A673 (cell line): ENCODE results near the gene ACTR6. TPM values are rescaled to one million over a fixed set of nuclear protein-coding genes. Genes with fewer than 3 reads are reported as not detected.
A peak's percentile ranks its signal among the peaks of the same experiment; 100 is the strongest.

Source experiments
- BruUV-seq: library from RNA; stranded (reverse); fragments of 400-500 nt; replicated peaks from 2 replicates; lab custom pipeline; 2021; lab: Mats Ljungman, UMichigan
- CTCF ChIA-PET: fragments of 300-600 bp; sonication (Branson Sonifier 250); formaldehyde crosslinking; loops from one replicate; lab custom pipeline; 2022; ENCODE audit warnings: antibody characterized with exemption; lab: Charles Lee
- POLR2A ChIA-PET: fragments of 300-600 bp; sonication (Branson Sonifier 250); formaldehyde crosslinking; loops from one replicate; lab custom pipeline; 2022; ENCODE audit warnings: antibody characterized with exemption; ENCODE audit not compliant: low non-redundant PET; lab: Charles Lee
- DNase-seq: peaks from one replicate; pipeline ENCODE4 v3.0.0-alpha.2; 2015; ENCODE audit warnings: low spot score
- H3K27ac ChIP-seq: fragments of 200-600 bp; sonication (generic); 2 replicates; pipeline ENCODE4 v1.5.1; 2016; ENCODE audit warnings: mixed run types, low read depth, mild to moderate bottlenecking, mixed read lengths, antibody characterized with exemption, low read length; ENCODE audit not compliant: poor library complexity, severe bottlenecking
- H3K27me3 ChIP-seq: fragments of 200-600 bp; sonication (generic); replicated peaks from 2 replicates; pipeline ENCODE4 v1.6.1; 2017; ENCODE audit warnings: mixed run types, low read depth, mild to moderate bottlenecking, mixed read lengths, antibody characterized with exemption, low read length; ENCODE audit not compliant: insufficient read depth, poor library complexity
- H3K36me3 ChIP-seq: fragments of 200-600 bp; sonication (generic); 2 replicates; pipeline ENCODE4 v1.6.1; 2016; ENCODE audit warnings: mixed run types, mild to moderate bottlenecking, mixed read lengths, antibody characterized with exemption, low read length; ENCODE audit not compliant: insufficient read depth, poor library complexity, severe bottlenecking
- H3K4me1 ChIP-seq: fragments of 200-600 bp; sonication (generic); 2 replicates; pipeline ENCODE4 v1.6.1; 2017; ENCODE audit warnings: mixed run types, mild to moderate bottlenecking, mixed read lengths, antibody characterized with exemption, low read length; ENCODE audit not compliant: insufficient read depth, poor library complexity, severe bottlenecking
- H3K4me3 ChIP-seq: fragments of 200-600 bp; sonication (generic); 2 replicates; pipeline ENCODE4 v1.5.1; 2016; ENCODE audit warnings: low read depth, mixed run types, mild to moderate bottlenecking, mixed read lengths, low read length; ENCODE audit not compliant: poor library complexity, severe bottlenecking
- H3K9me3 ChIP-seq: fragments of 200-600 bp; sonication (generic); 2 replicates; pipeline ENCODE4 v1.6.1; 2016; ENCODE audit warnings: mixed run types, low read depth, mild to moderate bottlenecking, mixed read lengths, antibody characterized with exemption, low read length; ENCODE audit not compliant: poor library complexity, severe bottlenecking
- CTCF ChIP-seq: fragments of 300-800, 200-600 bp; sonication (generic); conservative IDR thresholded peaks from 2 replicates; pipeline ENCODE4 v1.5.1; 2017; ENCODE audit warnings: low read depth, mild to moderate bottlenecking, antibody characterized with exemption, low read length, moderate library complexity, mixed read lengths
- EZH2 ChIP-seq: fragments of 200-600 bp; sonication (generic); IDR thresholded peaks from 2 replicates; pipeline ENCODE4 v1.6.1; 2017; ENCODE audit warnings: borderline replicate concordance, low read depth, mild to moderate bottlenecking, mixed read lengths, antibody characterized with exemption, low read length; ENCODE audit not compliant: poor library complexity, severe bottlenecking
- intact Hi-C: fragments of 100-400 bp; cut with micrococcal nuclease; formaldehyde crosslinking; loops from one replicate; pipeline ENCODE4 v1.10.0; 2022; ENCODE audit not compliant: unreplicated experiment
- total RNA-seq: library from RNA; stranded (reverse); gene quantifications from 2 replicates; pipeline ENCODE4 v1.2.3, GENCODE V29; 2021

ACTR6 gene
- total RNA-seq, 1 experiment from 2014 or later: 36.0 TPM

DNA sequence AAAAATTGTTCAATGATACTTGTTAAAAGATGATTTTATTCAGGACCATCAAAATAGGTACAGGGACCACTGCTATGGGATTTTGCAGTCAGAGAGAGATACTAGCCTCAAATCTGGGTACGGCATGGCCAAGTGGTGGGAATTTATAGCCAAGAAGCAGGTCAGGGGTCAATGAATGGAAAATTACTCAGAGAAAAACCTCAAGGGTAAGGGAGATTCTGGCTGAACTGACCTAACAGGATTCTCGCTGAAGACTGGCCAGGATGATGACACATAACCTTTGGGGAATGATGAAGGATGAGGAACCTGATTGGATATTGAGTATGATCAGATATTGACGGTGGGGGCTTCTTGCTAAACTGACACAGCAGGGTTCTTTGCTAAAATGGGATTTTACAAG is 33.6 kb downstream of the ACTR6 start:
- no peak overlapping the region for H3K27ac ChIP-seq
- no peaks in the 10 kb centered on the region for H3K4me1 ChIP-seq
- H3K27me3 ChIP-seq: no peaks in the 10 kb centered on the region
- TF ChIP-seq EZH2: no peak
- no peak for TF ChIP-seq CTCF
- BruUV-seq: no TSS peak
- no peak overlapping the region for H3K4me3 ChIP-seq
- DNase-seq: no peak
- no peaks in the 10 kb centered on the region for H3K36me3 ChIP-seq
- CTCF ChIA-PET: interaction anchor here (0.8 kb wide), 1 partner anchor 319 kb away, joined by 3 read pairs; no protein-coding TSS in a partner anchor
- no peaks in the 10 kb centered on the region for H3K9me3 ChIP-seq
- POLR2A ChIA-PET: no interaction called here
- intact Hi-C loops: loop anchor here (1.0 to 5.0 kb wide), 4 partner anchors 171 to 501 kb away; no protein-coding TSS in a partner anchor

DNA sequence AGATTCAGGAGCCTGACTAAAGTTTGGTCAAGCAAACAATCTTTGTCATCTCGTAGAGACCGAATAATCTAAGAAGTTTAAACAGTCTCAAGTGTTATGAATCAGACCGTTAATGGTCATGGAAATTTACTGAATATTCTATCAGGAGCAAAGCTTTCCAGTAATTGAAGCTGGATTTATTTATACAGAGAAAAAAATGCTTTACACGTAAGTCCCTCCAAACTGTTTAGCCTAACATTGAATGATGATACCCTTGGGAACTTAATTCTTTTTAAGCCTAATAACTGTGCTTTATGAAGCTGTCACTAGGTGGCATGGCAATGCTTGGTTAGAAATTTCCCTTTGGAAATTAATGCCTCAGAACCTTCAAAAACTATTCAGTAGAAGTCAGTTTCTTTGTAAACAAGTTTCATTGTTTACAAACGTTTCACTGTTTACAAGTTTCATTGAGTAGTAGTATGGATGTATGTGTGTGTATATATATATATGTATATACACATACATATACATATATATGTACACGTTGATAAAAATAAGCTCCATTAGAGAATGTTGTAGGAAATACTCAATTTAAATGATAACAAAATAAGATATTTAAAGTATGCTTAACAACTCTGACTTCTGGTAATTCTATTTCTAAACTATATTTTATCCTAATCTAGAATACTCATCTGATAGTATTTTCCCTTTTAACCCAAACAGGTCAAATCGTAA is 34.1 kb downstream of the ACTR6 start:
- H3K4me3 ChIP-seq: no peak overlapping the region
- TF ChIP-seq EZH2: no peak
- TF ChIP-seq CTCF: peak; percentile 79
- intact Hi-C loops: loop anchor here (1.0 to 5.0 kb wide), 4 partner anchors 170 to 500 kb away; no protein-coding TSS in a partner anchor
- H3K36me3 ChIP-seq: no peaks in the 10 kb centered on the region
- ChIA-PET POLR2A (no interaction called here), CTCF (interaction anchor here (0.6 to 1.8 kb wide), 7 partner anchors 20 to 1177 kb away, joined by 3 to 18 read pairs (median 3); no protein-coding TSS in a partner anchor)
- H3K27me3 ChIP-seq: no peaks in the 10 kb centered on the region
- peak; percentile 72 for DNase-seq
- no peaks in the 10 kb centered on the region for H3K9me3 ChIP-seq
- BruUV-seq: no TSS peak
- H3K4me1 ChIP-seq: no peaks in the 10 kb centered on the region
- no peak overlapping the region for H3K27ac ChIP-seq

DNA sequence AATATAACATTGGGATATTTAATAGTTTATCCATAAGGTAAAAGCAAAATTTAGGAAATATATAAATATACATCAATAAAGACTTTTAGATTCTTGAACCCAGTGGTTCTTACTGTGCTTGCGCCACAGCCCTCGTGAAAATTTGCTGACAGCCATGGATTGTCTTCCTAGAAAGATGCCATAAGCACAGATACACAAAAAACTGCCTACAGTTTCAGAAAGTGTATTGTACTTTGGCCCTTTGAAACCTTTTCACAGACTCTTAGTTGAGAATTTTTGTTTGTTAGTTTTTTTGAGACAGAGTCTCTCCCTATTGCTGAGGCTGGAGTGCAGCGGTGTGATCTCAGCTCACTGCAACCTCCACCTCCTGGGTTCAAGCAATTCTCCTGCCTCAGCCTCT is 38.2 kb downstream of the ACTR6 start:
- intact Hi-C loops: no loop called here
- no peak for DNase-seq
- ChIA-PET CTCF (no interaction called here), POLR2A (no interaction called here)
- no peaks in the 10 kb centered on the region for H3K4me1 ChIP-seq
- H3K27me3 ChIP-seq: no peaks in the 10 kb centered on the region
- no peak for TF ChIP-seq EZH2
- no peak for TF ChIP-seq CTCF
- no peak overlapping the region for H3K4me3 ChIP-seq
- no peaks in the 10 kb centered on the region for H3K36me3 ChIP-seq
- H3K9me3 ChIP-seq: no peaks in the 10 kb centered on the region
- no peak overlapping the region for H3K27ac ChIP-seq
- no TSS peak for BruUV-seq
